Measurements from ENCODE around the gene APOD.
"Not testable (repeated sequence)": the region's sequence is repeated elsewhere in the genome, so short reads cannot be mapped to it uniquely, and the experiment has no call there.

APOD gene

DNA sequence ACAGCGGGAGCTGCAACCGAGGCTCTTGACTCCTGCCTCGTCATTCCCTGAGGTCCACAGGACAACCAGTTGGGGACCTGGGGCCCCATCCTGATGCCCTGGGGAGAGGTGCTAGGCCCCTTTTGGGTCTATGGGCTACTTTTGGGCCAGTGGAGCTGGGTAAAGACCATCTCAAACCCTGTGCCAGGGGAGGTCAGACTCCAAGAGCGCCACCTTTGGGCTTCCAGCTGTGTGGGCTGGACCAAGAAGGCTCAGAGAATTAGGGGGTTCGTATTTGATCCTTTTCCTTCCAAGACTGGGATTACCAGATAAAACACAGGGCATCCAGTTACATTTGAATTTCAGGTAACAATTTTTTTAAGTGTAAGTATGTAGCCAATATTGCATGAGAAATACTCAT lies 33.4 kb upstream of the APOD start:
- not testable (repeated sequence) for H3K9me3 ChIP-seq (ENCODE audit: control insufficient read depth in 5 of 5, low read length in 5 of 5); H3K27ac ChIP-seq (ENCODE audit: low read depth, low read length); H3K4me1 ChIP-seq (ENCODE audit: control insufficient read depth in 5 of 5, insufficient read depth in 5 of 5, low read length in 5 of 5); H3K36me3 ChIP-seq (ENCODE audit: control insufficient read depth in 5 of 5, insufficient read depth in 5 of 5, low read length in 5 of 5); H3K27me3 ChIP-seq (ENCODE audit: control insufficient read depth in 5 of 5, insufficient read depth in 4 of 5, low read length in 5 of 5); H3K9ac ChIP-seq (ENCODE audit: low read length in 5 of 5); H3K4me3 ChIP-seq (ENCODE audit: low read depth in 1 of 5, low read length in 5 of 5)

DNA sequence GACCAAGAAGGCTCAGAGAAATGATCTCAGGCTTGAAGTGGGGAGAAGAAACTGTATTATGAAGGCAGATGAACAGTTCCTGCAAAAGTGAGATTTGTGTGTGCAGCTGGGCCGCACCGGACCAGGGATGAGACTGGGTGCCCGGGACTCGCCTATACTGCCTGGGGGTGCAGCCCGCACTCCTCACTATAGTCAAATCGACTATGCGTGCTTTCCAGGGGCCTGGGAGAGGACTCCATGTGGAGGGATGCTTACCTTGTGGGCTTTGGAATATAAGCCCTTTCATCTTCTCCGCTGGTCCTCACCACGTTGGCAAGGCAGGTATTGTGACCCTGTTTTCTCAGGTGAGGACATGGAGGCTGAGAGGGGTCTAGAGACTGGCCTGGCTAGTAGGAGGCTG lies 32.9 kb upstream of the APOD start:
- Histone ChIP-seq H3K27ac (ENCODE audit: low read depth, low read length) (no peak overlapping the region), H3K9ac (ENCODE audit: low read length in 5 of 5) (no peak overlapping the region), H3K27me3 (ENCODE audit: control insufficient read depth in 5 of 5, insufficient read depth in 4 of 5, low read length in 5 of 5) (no peaks in the 10 kb centered on the region), H3K9me3 (ENCODE audit: control insufficient read depth in 5 of 5, low read length in 5 of 5) (no peaks in the 10 kb centered on the region), H3K4me1 (ENCODE audit: control insufficient read depth in 5 of 5, insufficient read depth in 5 of 5, low read length in 5 of 5) (peaks cover 0 to 3% (median 0%) of the 10 kb centered on the region in 5 donors), H3K4me3 (ENCODE audit: low read depth in 1 of 5, low read length in 5 of 5) (no peak overlapping the region), H3K36me3 (ENCODE audit: control insufficient read depth in 5 of 5, insufficient read depth in 5 of 5, low read length in 5 of 5) (no peaks in the 10 kb centered on the region)

DNA sequence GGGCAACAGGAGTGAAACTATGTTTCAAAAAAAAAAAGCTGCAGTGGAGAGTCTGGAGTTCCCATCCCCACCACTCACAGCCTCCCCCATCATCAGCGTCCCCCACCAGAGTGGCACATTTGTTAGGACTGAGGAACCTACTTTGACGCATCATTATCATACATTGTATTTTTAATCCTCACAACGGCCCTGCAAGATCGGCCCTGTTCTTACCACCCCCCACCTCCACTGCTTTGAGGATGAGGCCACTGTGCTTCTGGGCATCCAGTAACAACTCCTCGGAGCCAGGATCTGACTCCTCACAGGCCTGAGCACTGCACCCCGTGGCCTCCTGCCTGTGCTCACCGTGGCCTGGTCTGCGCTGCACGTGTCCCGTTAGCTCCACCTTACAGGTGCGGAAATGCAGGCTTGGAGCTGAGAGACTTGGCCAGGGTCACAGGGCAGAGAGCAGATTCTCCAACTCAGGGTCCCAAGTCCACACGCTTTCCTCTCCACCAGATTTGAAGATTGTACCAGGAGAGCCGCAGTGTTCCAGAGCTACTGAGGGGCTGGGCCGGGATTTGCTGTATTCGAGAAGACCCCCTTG lies 32.3 kb upstream of the APOD start:
- H3K27ac ChIP-seq (ENCODE audit: low read depth, low read length); H3K9ac ChIP-seq (ENCODE audit: low read length in 5 of 5); H3K36me3 ChIP-seq (ENCODE audit: control insufficient read depth in 5 of 5, insufficient read depth in 5 of 5, low read length in 5 of 5); H3K4me1 ChIP-seq (ENCODE audit: control insufficient read depth in 5 of 5, insufficient read depth in 5 of 5, low read length in 5 of 5); H3K27me3 ChIP-seq (ENCODE audit: control insufficient read depth in 5 of 5, insufficient read depth in 4 of 5, low read length in 5 of 5); H3K4me3 ChIP-seq (ENCODE audit: low read depth in 1 of 5, low read length in 5 of 5); H3K9me3 ChIP-seq (ENCODE audit: control insufficient read depth in 5 of 5, low read length in 5 of 5): not testable (repeated sequence)

DNA sequence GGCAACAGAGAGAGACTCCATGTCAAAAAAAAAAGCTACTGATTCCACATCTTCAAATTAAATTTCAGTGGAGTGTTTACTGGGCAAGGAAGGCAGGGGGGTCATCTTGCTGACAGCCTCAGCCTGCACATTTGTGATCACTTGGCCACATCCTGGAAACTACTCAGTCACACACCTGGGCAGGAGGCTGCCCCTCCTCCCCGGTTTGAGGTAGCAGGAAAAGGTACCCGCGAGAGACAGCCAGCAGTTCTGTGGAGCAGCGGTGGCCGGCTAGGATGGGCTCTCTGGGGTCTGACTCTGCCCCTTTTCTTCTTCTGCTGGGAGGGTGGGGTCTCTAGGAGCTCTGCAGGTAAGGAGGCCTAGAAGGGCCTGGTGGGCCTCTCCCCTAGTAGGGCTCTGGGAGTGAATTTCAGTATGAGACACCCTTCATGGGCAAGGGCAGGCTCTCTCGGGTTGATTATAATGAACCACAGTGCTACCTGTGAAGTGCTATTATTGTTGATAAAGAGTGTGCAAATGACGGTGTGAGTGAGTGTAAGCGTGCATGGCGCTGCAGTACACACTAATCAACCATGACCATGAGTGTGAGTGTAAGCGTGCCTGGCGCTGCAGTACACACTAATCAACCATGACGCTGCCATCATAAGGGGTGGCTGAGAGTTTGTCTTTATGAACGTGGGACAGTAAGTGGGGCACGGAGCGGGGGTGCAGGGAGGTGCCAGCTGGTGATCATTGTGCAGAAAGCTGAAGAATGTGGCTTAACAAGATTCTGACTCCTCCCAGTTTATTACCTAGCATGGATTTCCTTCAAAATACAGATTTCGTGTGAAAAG lies 31.1 kb upstream of the APOD start:
- not testable (repeated sequence) for H3K36me3 ChIP-seq (ENCODE audit: control insufficient read depth in 5 of 5, insufficient read depth in 5 of 5, low read length in 5 of 5); H3K27ac ChIP-seq (ENCODE audit: low read depth, low read length); H3K27me3 ChIP-seq (ENCODE audit: control insufficient read depth in 5 of 5, insufficient read depth in 4 of 5, low read length in 5 of 5); H3K4me3 ChIP-seq (ENCODE audit: low read depth in 1 of 5, low read length in 5 of 5); H3K9ac ChIP-seq (ENCODE audit: low read length in 5 of 5); H3K4me1 ChIP-seq (ENCODE audit: control insufficient read depth in 5 of 5, insufficient read depth in 5 of 5, low read length in 5 of 5); H3K9me3 ChIP-seq (ENCODE audit: control insufficient read depth in 5 of 5, low read length in 5 of 5)

DNA sequence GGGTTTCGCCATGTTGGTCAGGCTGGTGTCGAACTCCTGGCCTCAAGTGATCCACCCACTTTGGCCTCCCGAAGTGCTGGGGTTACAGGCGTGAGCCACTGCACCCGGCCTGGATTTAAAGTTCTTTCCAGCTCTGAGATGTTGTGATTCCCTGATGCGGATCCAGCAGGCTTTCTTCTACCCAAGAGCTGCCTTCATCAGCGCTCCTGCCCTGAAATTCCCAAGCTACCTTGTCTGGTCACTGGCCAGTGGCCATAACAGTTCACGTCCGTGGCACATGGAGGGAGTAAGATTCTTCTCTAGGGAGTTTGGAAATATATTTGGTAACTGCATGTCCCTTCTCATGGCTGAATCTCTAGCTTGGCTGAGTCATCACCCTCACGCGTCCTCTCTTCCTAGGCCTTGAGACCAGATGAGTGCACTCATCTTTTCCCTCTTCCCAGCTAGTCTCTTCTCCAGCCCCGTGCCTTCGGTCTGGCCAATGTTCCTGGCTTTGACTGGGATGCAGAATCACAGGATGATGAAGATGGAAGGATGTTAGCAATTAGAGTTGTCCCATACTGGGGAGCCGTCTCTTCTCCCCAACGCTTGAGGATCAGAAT lies 29.8 kb upstream of the APOD start:
- no peak overlapping the region for H3K27ac ChIP-seq (ENCODE audit: low read depth, low read length)
- H3K9ac ChIP-seq (ENCODE audit: low read length in 5 of 5): no peak overlapping the region
- peaks cover 0 to 3% (median 0%) of the 10 kb centered on the region in 5 donors for H3K4me1 ChIP-seq (ENCODE audit: control insufficient read depth in 5 of 5, insufficient read depth in 5 of 5, low read length in 5 of 5)
- no peak overlapping the region for H3K4me3 ChIP-seq (ENCODE audit: low read depth in 1 of 5, low read length in 5 of 5)
- no peaks in the 10 kb centered on the region for H3K9me3 ChIP-seq (ENCODE audit: control insufficient read depth in 5 of 5, low read length in 5 of 5)
- H3K36me3 ChIP-seq (ENCODE audit: control insufficient read depth in 5 of 5, insufficient read depth in 5 of 5, low read length in 5 of 5): no peaks in the 10 kb centered on the region
- H3K27me3 ChIP-seq (ENCODE audit: control insufficient read depth in 5 of 5, insufficient read depth in 4 of 5, low read length in 5 of 5): no peaks in the 10 kb centered on the region

DNA sequence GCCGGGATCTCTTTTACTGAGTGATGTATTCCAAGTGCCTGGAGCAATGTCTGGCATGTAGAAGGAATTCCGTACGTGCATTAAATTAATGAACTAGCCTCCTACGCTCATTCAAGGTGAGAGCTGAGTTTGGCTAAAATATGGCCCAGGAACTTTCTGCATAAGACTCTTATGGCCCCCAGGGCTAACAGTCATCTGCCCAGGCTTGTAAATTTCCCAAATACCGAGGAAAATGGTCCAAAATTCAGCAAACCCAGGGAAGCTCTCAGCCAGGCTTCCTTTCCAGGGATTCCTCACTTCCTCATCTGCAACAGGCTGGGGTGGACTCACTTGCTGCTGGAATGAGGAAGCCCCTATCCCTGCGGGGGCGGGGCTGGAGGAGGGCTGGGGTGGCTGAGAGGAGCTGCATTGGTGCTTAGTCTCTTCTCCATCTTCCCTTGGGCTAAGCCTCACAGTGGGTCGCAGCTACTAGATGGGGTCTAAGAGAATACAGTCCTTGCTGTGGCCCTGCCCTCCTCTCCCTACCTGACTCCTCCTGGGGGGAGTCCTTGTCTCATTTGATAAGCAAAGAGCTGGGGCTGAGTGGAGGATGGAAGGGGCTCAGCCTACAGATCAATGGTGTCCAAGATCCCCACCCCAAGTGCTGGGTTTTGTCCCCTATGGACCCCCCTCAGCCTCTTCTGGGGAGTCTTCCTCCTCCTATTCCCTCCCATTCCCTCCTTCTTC lies 28.5 kb upstream of the APOD start:
- Histone ChIP-seq H3K4me3 (ENCODE audit: low read depth in 1 of 5, low read length in 5 of 5) (no peak overlapping the region), H3K27me3 (ENCODE audit: control insufficient read depth in 5 of 5, insufficient read depth in 4 of 5, low read length in 5 of 5) (no peaks in the 10 kb centered on the region), H3K27ac (ENCODE audit: low read depth, low read length) (no peak overlapping the region), H3K36me3 (ENCODE audit: control insufficient read depth in 5 of 5, insufficient read depth in 5 of 5, low read length in 5 of 5) (no peaks in the 10 kb centered on the region), H3K4me1 (ENCODE audit: control insufficient read depth in 5 of 5, insufficient read depth in 5 of 5, low read length in 5 of 5) (peaks cover 0 to 3% (median 0%) of the 10 kb centered on the region in 5 donors), H3K9me3 (ENCODE audit: control insufficient read depth in 5 of 5, low read length in 5 of 5) (peaks cover 0 to 5% (median 0%) of the 10 kb centered on the region in 5 donors), H3K9ac (ENCODE audit: low read length in 5 of 5) (no peak overlapping the region)

DNA sequence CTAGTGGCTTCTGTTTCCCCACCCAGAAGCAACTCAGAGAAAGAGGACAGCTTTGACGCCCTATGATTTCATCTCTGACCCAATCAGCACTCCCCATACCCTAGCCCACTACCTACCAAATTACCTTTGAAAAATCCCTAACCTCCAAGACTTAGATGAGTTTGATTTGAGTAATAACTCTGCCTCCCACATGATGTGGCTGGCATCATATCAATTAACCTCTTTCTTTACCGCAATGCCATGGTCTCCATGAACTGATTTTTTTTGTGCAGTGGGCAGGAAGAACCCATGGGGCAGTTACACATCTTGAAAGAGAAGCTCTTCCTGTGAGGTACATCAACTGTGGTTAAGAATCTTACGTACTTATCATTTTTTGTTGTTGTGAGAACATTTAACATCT lies 25.5 kb upstream of the APOD start:
- Histone ChIP-seq H3K4me1 (ENCODE audit: control insufficient read depth in 5 of 5, insufficient read depth in 5 of 5, low read length in 5 of 5) (peaks cover 0 to 3% (median 0%) of the 10 kb centered on the region in 5 donors), H3K9ac (ENCODE audit: low read length in 5 of 5) (no peak overlapping the region), H3K36me3 (ENCODE audit: control insufficient read depth in 5 of 5, insufficient read depth in 5 of 5, low read length in 5 of 5) (no peaks in the 10 kb centered on the region), H3K4me3 (ENCODE audit: low read depth in 1 of 5, low read length in 5 of 5) (no peak overlapping the region), H3K27me3 (ENCODE audit: control insufficient read depth in 5 of 5, insufficient read depth in 4 of 5, low read length in 5 of 5) (no peaks in the 10 kb centered on the region), H3K9me3 (ENCODE audit: control insufficient read depth in 5 of 5, low read length in 5 of 5) (peaks cover 0 to 15% (median 2%) of the 10 kb centered on the region in 5 donors), H3K27ac (ENCODE audit: low read depth, low read length) (no peak overlapping the region)

DNA sequence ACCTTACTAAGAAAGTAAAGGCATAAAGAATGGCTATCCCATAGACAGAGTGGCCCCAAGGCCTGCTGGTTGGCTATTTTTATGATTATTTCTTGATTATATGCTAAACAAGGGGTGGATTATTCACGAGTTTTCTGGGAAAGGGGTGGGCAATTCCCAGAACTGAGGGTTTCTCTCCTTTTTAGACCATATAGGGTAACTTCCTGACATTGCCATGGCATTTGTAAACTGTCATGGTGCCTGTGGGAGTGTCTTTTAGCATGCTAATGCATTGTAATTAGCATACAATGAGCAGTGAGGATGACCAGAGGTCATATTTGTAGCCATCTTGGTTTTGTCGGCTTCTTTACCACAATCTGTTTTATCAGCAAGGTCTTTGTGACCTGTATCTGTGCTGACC lies 18.0 kb upstream of the APOD start:
- H3K9me3 ChIP-seq (ENCODE audit: control insufficient read depth in 5 of 5, low read length in 5 of 5); H3K4me3 ChIP-seq (ENCODE audit: low read depth in 1 of 5, low read length in 5 of 5); H3K27me3 ChIP-seq (ENCODE audit: control insufficient read depth in 5 of 5, insufficient read depth in 4 of 5, low read length in 5 of 5); H3K9ac ChIP-seq (ENCODE audit: low read length in 5 of 5); H3K27ac ChIP-seq (ENCODE audit: low read depth, low read length); H3K36me3 ChIP-seq (ENCODE audit: control insufficient read depth in 5 of 5, insufficient read depth in 5 of 5, low read length in 5 of 5): not testable (repeated sequence)
- peaks cover 7 to 19% (median 12%) of the 10 kb centered on the region in 5 donors for H3K4me1 ChIP-seq (ENCODE audit: control insufficient read depth in 5 of 5, insufficient read depth in 5 of 5, low read length in 5 of 5)

DNA sequence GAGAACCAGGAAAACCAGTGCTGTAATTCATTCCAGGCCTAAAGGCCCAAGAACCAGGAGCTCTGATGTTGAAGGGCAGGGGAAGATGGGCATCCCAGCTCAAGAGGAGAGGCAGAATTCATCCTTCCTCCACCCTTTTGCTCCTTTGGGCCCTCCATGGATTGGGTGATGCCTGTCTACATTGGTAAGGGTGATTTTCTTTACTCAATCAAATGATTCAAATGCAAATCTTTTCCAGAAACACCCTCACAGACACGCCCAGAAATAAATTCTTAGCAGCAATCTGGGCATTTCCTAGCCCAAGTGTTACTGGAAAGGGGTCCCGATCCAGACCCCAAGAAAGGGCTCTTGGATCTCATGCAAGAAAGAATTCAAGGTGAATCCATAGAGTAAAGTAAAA lies 17.6 kb upstream of the APOD start:
- Histone ChIP-seq H3K4me3 (ENCODE audit: low read depth in 1 of 5, low read length in 5 of 5) (no peak overlapping the region), H3K4me1 (ENCODE audit: control insufficient read depth in 5 of 5, insufficient read depth in 5 of 5, low read length in 5 of 5) (peaks cover 7 to 19% (median 15%) of the 10 kb centered on the region in 5 donors), H3K36me3 (ENCODE audit: control insufficient read depth in 5 of 5, insufficient read depth in 5 of 5, low read length in 5 of 5) (no peaks in the 10 kb centered on the region), H3K9ac (ENCODE audit: low read length in 5 of 5) (no peak overlapping the region), H3K9me3 (ENCODE audit: control insufficient read depth in 5 of 5, low read length in 5 of 5) (peaks cover 0 to 4% (median 0%) of the 10 kb centered on the region in 5 donors), H3K27ac (ENCODE audit: low read depth, low read length) (no peak overlapping the region), H3K27me3 (ENCODE audit: control insufficient read depth in 5 of 5, insufficient read depth in 4 of 5, low read length in 5 of 5) (no peaks in the 10 kb centered on the region)

DNA sequence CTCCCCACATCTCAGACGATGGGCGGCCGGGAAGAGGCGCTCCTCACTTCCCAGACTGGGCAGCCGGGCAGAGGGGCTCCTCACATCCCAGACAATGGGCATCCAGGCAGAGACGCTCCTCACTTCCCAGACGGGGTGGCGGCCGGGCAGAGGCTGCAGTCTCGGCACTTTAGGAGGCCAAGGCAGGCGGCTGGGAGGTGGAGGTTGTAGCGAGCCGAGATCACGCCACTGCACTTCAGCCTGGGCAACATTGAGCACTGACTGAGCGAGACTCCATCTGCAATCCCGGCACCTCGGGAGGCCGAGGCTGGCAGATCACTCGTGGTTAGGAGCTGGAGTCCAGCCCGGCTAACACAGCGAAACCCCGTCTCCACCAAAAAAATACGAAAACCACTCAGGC lies 16.2 kb upstream of the APOD start:
- not testable (repeated sequence) for H3K27ac ChIP-seq (ENCODE audit: low read depth, low read length); H3K36me3 ChIP-seq (ENCODE audit: control insufficient read depth in 5 of 5, insufficient read depth in 5 of 5, low read length in 5 of 5); H3K4me3 ChIP-seq (ENCODE audit: low read depth in 1 of 5, low read length in 5 of 5); H3K9me3 ChIP-seq (ENCODE audit: control insufficient read depth in 5 of 5, low read length in 5 of 5); H3K27me3 ChIP-seq (ENCODE audit: control insufficient read depth in 5 of 5, insufficient read depth in 4 of 5, low read length in 5 of 5); H3K9ac ChIP-seq (ENCODE audit: low read length in 5 of 5)
- H3K4me1 ChIP-seq (ENCODE audit: control insufficient read depth in 5 of 5, insufficient read depth in 5 of 5, low read length in 5 of 5): peaks cover 7 to 26% (median 16%) of the 10 kb centered on the region in 5 donors

Data from subcutaneous abdominal adipose tissue (tissue), 5 donors.